CD14-positive monocyte (primary cell): ENCODE results near the gene RSRP1. TPM values are rescaled to one million over a fixed set of nuclear protein-coding genes. Genes with fewer than 3 reads are reported as not detected.

ENCODE experiments used
- DNase-seq, 3 donors: peaks; one replicate each; pipeline ENCODE4 v3.0.0-alpha.2; 2011 to 2022
- H2AFZ ChIP-seq: 2 replicates; pipeline ENCODE4 v1.6.0; 2012; ENCODE audit warnings: mild to moderate bottlenecking, low read depth, low read length, inconsistent platforms; ENCODE audit not compliant: insufficient read depth, poor library complexity, severe bottlenecking
- H3K27ac ChIP-seq, 2 donors: 1 replicate in 1 of 2; 2 replicates in 1 of 2; pipeline ENCODE4 v1.5.1; 2012 to 2013; ENCODE audit warnings: low read length in 2 of 2, control low read depth in 1 of 2, inconsistent platforms in 1 of 2, low read depth in 1 of 2, mild to moderate bottlenecking in 1 of 2
- H3K27me3 ChIP-seq, 2 donors: one replicate each; pipeline versions ENCODE4 v1.6.0 to v1.6.1; 2011 to 2013; ENCODE audit warnings: low read length in 2 of 2; ENCODE audit not compliant: control insufficient read depth in 2 of 2, insufficient read depth in 2 of 2
- H3K36me3 ChIP-seq, 2 donors: replicated peaks in 1 of 2; 1 replicate in 1 of 2; 2 replicates in 1 of 2; pipeline versions ENCODE4 v1.5.1 to v1.6.1; 2012 to 2013; ENCODE audit warnings: low read length in 2 of 2, control low read depth in 1 of 2, inconsistent platforms in 1 of 2, mild to moderate bottlenecking in 1 of 2; ENCODE audit not compliant: insufficient read depth in 2 of 2, control insufficient read depth in 1 of 2
- H3K4me1 ChIP-seq, 2 donors: 1 replicate in 1 of 2; 2 replicates in 1 of 2; pipeline versions ENCODE4 v1.5.1 to v1.6.1; 2012 to 2013; ENCODE audit warnings: low read length in 2 of 2, control low read depth in 1 of 2, inconsistent platforms in 1 of 2, mild to moderate bottlenecking in 1 of 2, moderate library complexity in 1 of 2; ENCODE audit not compliant: insufficient read depth in 2 of 2, control insufficient read depth in 1 of 2
- H3K4me2 ChIP-seq: replicated peaks from 2 replicates; pipeline ENCODE3; 2012; ENCODE audit warnings: low read length, moderate library complexity, mild to moderate bottlenecking; ENCODE audit not compliant: poor library complexity, severe bottlenecking; ENCODE audit errors: extremely low read depth
- H3K4me3 ChIP-seq, 3 experiments: fragments of 200-600 bp in 1 of 3; sonication (generic) in 1 of 3; replicated peaks in 1 of 3; 1 replicate in 2 of 3; 2 replicates in 1 of 3; pipeline ENCODE4 v1.5.1; 2011 to 2013; ENCODE audit warnings: low read length in 3 of 3, mild to moderate bottlenecking in 3 of 3, control low read depth in 2 of 3, low read depth in 2 of 3, inconsistent platforms in 1 of 3, moderate library complexity in 1 of 3
- H3K79me2 ChIP-seq: 2 replicates; pipeline ENCODE4 v1.6.0; 2012; ENCODE audit warnings: mild to moderate bottlenecking, control low read depth, inconsistent platforms, low read length, moderate library complexity; ENCODE audit not compliant: insufficient read depth
- H3K9ac ChIP-seq: 2 replicates; pipeline ENCODE4 v1.6.0; 2017; ENCODE audit warnings: low read length, mild to moderate bottlenecking; ENCODE audit not compliant: insufficient read depth, poor library complexity, severe bottlenecking
- H3K9me3 ChIP-seq, 2 donors: replicated peaks in 1 of 2; 1 replicate in 1 of 2; 2 replicates in 1 of 2; pipeline versions ENCODE4 v1.5.1 to v1.6.1; 2012 to 2013; ENCODE audit warnings: low read length in 2 of 2, control low read depth in 1 of 2; ENCODE audit not compliant: control insufficient read depth in 1 of 2, insufficient read depth in 1 of 2
- H4K20me1 ChIP-seq: 2 replicates; pipeline ENCODE4 v1.6.0; 2012; ENCODE audit warnings: mild to moderate bottlenecking, low read length, control low read depth, moderate library complexity; ENCODE audit not compliant: insufficient read depth
- H3K27ac Mint-ChIP-seq, 7 donors: one replicate each; pipeline ENCODE4 v1.8.0; 2020; ENCODE audit warnings: mild to moderate bottlenecking in 7 of 7, mixed read lengths in 7 of 7, moderate library complexity in 6 of 7, inconsistent platforms in 2 of 7
- H3K27me3 Mint-ChIP-seq, 3 donors: one replicate each; pipeline ENCODE4 v1.8.0; 2021 to 2022; ENCODE audit warnings: low read depth in 3 of 3, mild to moderate bottlenecking in 3 of 3, mixed read lengths in 3 of 3, moderate library complexity in 3 of 3, inconsistent platforms in 1 of 3
- H3K36me3 Mint-ChIP-seq, 2 donors: one replicate each; pipeline ENCODE4 v1.8.0; 2020; ENCODE audit warnings: mixed read lengths in 2 of 2, inconsistent platforms in 1 of 2, mild to moderate bottlenecking in 1 of 2
- H3K4me1 Mint-ChIP-seq: one replicate; pipeline ENCODE4 v1.8.0; 2020; ENCODE audit warnings: mild to moderate bottlenecking, mixed read lengths
- H3K4me3 Mint-ChIP-seq, 2 donors: one replicate each; pipeline ENCODE4 v1.8.0; 2020; ENCODE audit warnings: mild to moderate bottlenecking in 2 of 2, mixed read lengths in 2 of 2, moderate library complexity in 1 of 2
- H3K9me3 Mint-ChIP-seq, 7 donors: one replicate each; pipeline ENCODE4 v1.8.0; 2020 to 2022; ENCODE audit warnings: mixed read lengths in 7 of 7, mild to moderate bottlenecking in 6 of 7, moderate library complexity in 6 of 7, inconsistent platforms in 2 of 7
- CTCF ChIP-seq: fragments of 200-600 bp; IDR thresholded peaks from one replicate; pipeline ENCODE4 v1.8.0; 2022; ENCODE audit warnings: antibody characterized with exemption, mild to moderate bottlenecking
- WGBS: methylation state at CpG from one replicate; pipeline ENCODE4 v1.1.5; 2013; ENCODE audit warnings: missing lambda C conversion rate; ENCODE audit not compliant: insufficient coverage; 5-methylcytosine and 5-hydroxymethylcytosine counted together
- intact Hi-C, 2 donors: fragments of 100-400 bp; cut with micrococcal nuclease; formaldehyde crosslinking; loops; one replicate each; pipeline versions ENCODE4 v1.15.0 to v1.15.1; 2023
- polyA plus RNA-seq, 3 donors: library from polyadenylated mRNA; depleted of rRNA in 1 of 3; unstranded in 2 of 3; stranded (reverse) in 1 of 3; fragments of 300-500 nt in 2 of 3; fragments of >200 nt in 1 of 3; fragmentation: Illumina TruSeq in 2 of 3; gene quantifications; 1 replicate in 2 of 3; 2 replicates in 1 of 3; pipeline ENCODE4 v1.2.3, GENCODE V29; 2012 to 2021

The RSRP1 gene
- polyA plus RNA-seq, 3 donors = 23.6 to 272 (median 30.2) TPM

- Mint-ChIP-seq H3K36me3 (no peaks in the 10 kb centered on the region), H3K27ac (no peak overlapping the region), H3K4me3 (no peak overlapping the region), H3K4me1 (peaks cover 16% of the 10 kb centered on the region), H3K27me3 (peaks cover 3 to 9% (median 6%) of the 10 kb centered on the region in 3 donors), H3K9me3 (no peaks in the 10 kb centered on the region)
- 71% methylated on average over 1 of the region's 5 CpGs for WGBS
- Histone ChIP-seq H3K79me2 (no peaks in the 10 kb centered on the region), H3K4me3 (no peak overlapping the region), H3K4me1 (peaks cover 0 to 4% of the 10 kb centered on the region in 2 donors), H3K9me3 (no peaks in the 10 kb centered on the region), H3K27ac (no peak overlapping the region), H4K20me1 (no peaks in the 10 kb centered on the region), H3K4me2 (no peak overlapping the region), H3K36me3 (no peaks in the 10 kb centered on the region), H2AFZ (no peak overlapping the region), H3K27me3 (no peaks in the 10 kb centered on the region), H3K9ac (no peak overlapping the region)
- DNase-seq = no peak
- intact Hi-C loops = no loop called here
- no peak for TF ChIP-seq CTCF
Observed at GRCh38 chr1:25212725-25213124, 34.5 kb downstream of the RSRP1 start.

- Histone ChIP-seq H3K27me3 (no peaks in the 10 kb centered on the region), H3K4me2 (no peak overlapping the region), H3K36me3 (no peaks in the 10 kb centered on the region), H3K9ac (no peak overlapping the region), H3K27ac (no peak overlapping the region), H2AFZ (no peak overlapping the region), H3K9me3 (no peaks in the 10 kb centered on the region), H3K4me3 (no peak overlapping the region), H3K4me1 (no peaks in the 10 kb centered on the region), H4K20me1 (no peaks in the 10 kb centered on the region), H3K79me2 (no peaks in the 10 kb centered on the region)
- Mint-ChIP-seq H3K4me3 (no peak overlapping the region), H3K4me1 (peaks cover 4% of the 10 kb centered on the region), H3K27me3 (peaks cover 4 to 9% (median 6%) of the 10 kb centered on the region in 3 donors), H3K9me3 (no peaks in the 10 kb centered on the region), H3K36me3 (no peaks in the 10 kb centered on the region), H3K27ac (no peak overlapping the region)
- DNase-seq = no peak
- no CpG with 5 or more reads among the region's 3 CpGs for WGBS
- TF ChIP-seq CTCF = no peak
- intact Hi-C loops = no loop called here
Observed at GRCh38 chr1:25210728-25211127, 36.5 kb downstream of the RSRP1 start.
